Endothelial cell of umbilical vein (primary cell): ENCODE data around the gene MRPL44. TPM values are rescaled to one million over a fixed set of nuclear protein-coding genes. Genes with fewer than 3 reads are reported as not detected.

Experiments used
- BruUV-seq: library from RNA; stranded (reverse); fragments of 400-500 nt; replicated peaks from 2 replicates; lab custom pipeline; 2021; lab: Mats Ljungman, UMichigan
- CTCF ChIA-PET: fragments of 300-600, 350-600 bp; sonication (Branson Sonifier 250); formaldehyde crosslinking; loops from one replicate; lab custom pipeline; 2021; ENCODE audit warnings: antibody characterized with exemption, inconsistent platforms; lab: Charles Lee
- POLR2A ChIA-PET: fragments of 300-600, 350-600 bp; sonication (Branson Sonifier 250); formaldehyde crosslinking; loops from one replicate; lab custom pipeline; 2021; ENCODE audit warnings: antibody characterized with exemption, inconsistent platforms; lab: Charles Lee
- DNase-seq: peaks from one replicate; pipeline ENCODE4 v3.0.0-alpha.2; 2011; ENCODE audit warnings: low read depth, low spot score
- FAIRE-seq: peaks from 2 replicates; lab custom pipeline; 2011; peaks lifted over from hg19 to GRCh38; lab: Jason Lieb, UNC
- H2AFZ ChIP-seq: 2 replicates; pipeline ENCODE4 v1.6.0; 2012; ENCODE audit warnings: low read depth, low read length, control low read depth, inconsistent platforms
- H3K27ac ChIP-seq: 2 replicates; pipeline ENCODE4 v1.5.1; 2011; ENCODE audit warnings: low read depth, mild to moderate bottlenecking, control low read depth, low read length, moderate library complexity; ENCODE audit not compliant: insufficient read depth
- H3K27me3 ChIP-seq, 2 experiments: 2 replicates each; pipeline versions ENCODE4 v1.6.0 to v1.6.1; 2011; ENCODE audit warnings: low read length in 2 of 2, mixed read lengths in 1 of 2; ENCODE audit not compliant: control insufficient read depth in 2 of 2, insufficient read depth in 2 of 2
- H3K36me3 ChIP-seq, 2 experiments: 2 replicates in 1 of 2; 3 replicates in 1 of 2; pipeline ENCODE4 v1.5.1; 2011; ENCODE audit warnings: low read length in 2 of 2, mild to moderate bottlenecking in 1 of 2, moderate library complexity in 1 of 2; ENCODE audit not compliant: control insufficient read depth in 2 of 2, insufficient read depth in 2 of 2; ENCODE audit errors: extremely low read depth in 1 of 2
- H3K4me1 ChIP-seq: 3 replicates; pipeline ENCODE4 v1.5.1; 2011; ENCODE audit warnings: mild to moderate bottlenecking, low read length; ENCODE audit not compliant: control insufficient read depth, insufficient read depth; ENCODE audit errors: extremely low read depth
- H3K4me2 ChIP-seq: 2 replicates; pipeline ENCODE4 v1.6.1; 2011; ENCODE audit warnings: low read length, control low read depth, mixed read lengths; ENCODE audit not compliant: insufficient read depth
- H3K4me3 ChIP-seq, 3 experiments: fragments of 200-600 bp in 1 of 3; sonication (generic), shearing (Covaris generic) in 1 of 3; replicated peaks in 1 of 3; 2 replicates each; pipeline ENCODE4 v1.5.1; 2011 to 2016; ENCODE audit warnings: control low read depth in 3 of 3, low read length in 3 of 3, mild to moderate bottlenecking in 2 of 3, inconsistent platforms in 1 of 3, low read depth in 1 of 3, moderate library complexity in 1 of 3; ENCODE audit not compliant: insufficient read depth in 1 of 3
- H3K79me2 ChIP-seq: 2 replicates; pipeline ENCODE4 v1.6.0; 2012; ENCODE audit warnings: low read length, inconsistent platforms; ENCODE audit not compliant: control insufficient read depth, insufficient read depth
- H3K9ac ChIP-seq: replicated peaks from 2 replicates; pipeline ENCODE3; 2011; ENCODE audit warnings: low read length, control low read depth; ENCODE audit not compliant: insufficient read depth; ENCODE audit errors: extremely low read depth
- H3K9me1 ChIP-seq: replicated peaks from 3 replicates; pipeline ENCODE4 v1.6.0; 2011; ENCODE audit warnings: mild to moderate bottlenecking, low read length; ENCODE audit not compliant: control insufficient read depth, insufficient read depth; ENCODE audit errors: extremely low read depth
- H3K9me3 ChIP-seq: replicated peaks from 2 replicates; pipeline ENCODE4 v1.5.1; 2012; ENCODE audit warnings: low read length, inconsistent platforms; ENCODE audit not compliant: control insufficient read depth, insufficient read depth
- H4K20me1 ChIP-seq: replicated peaks from 2 replicates; pipeline ENCODE3; 2011; ENCODE audit warnings: mild to moderate bottlenecking, low read length; ENCODE audit not compliant: control insufficient read depth, insufficient read depth; ENCODE audit errors: extremely low read depth
- CTCF ChIP-seq, 2 donors: IDR thresholded peaks; 1 replicate in 1 of 2; 2 replicates in 1 of 2; pipeline ENCODE4 v1.5.1; 2011; ENCODE audit warnings: low read length in 2 of 2, mild to moderate bottlenecking in 2 of 2, moderate library complexity in 2 of 2, control low read depth in 1 of 2, inconsistent platforms in 1 of 2, low read depth in 1 of 2; ENCODE audit not compliant: insufficient read depth in 1 of 2; ENCODE audit errors: extremely low read depth in 1 of 2
- EZH2 ChIP-seq: IDR thresholded peaks from 2 replicates; pipeline ENCODE4 v1.6.1; 2012; ENCODE audit warnings: borderline replicate concordance, low read depth, mild to moderate bottlenecking, moderate library complexity, low read length, inconsistent platforms; ENCODE audit not compliant: severe bottlenecking
- FOS ChIP-seq: IDR thresholded peaks from 2 replicates; pipeline ENCODE4 v1.6.1; 2011; ENCODE audit warnings: mild to moderate bottlenecking, low read length, moderate library complexity, borderline replicate concordance; ENCODE audit not compliant: insufficient read depth
- GATA2 ChIP-seq: IDR thresholded peaks from 2 replicates; pipeline ENCODE4 v1.7.0; 2011; ENCODE audit warnings: low read depth, mild to moderate bottlenecking, moderate library complexity, mixed read lengths, low read length; ENCODE audit not compliant: insufficient read length, insufficient read depth
- JUN ChIP-seq: IDR thresholded peaks from 2 replicates; pipeline ENCODE4 v1.6.1; 2011; ENCODE audit warnings: borderline replicate concordance, low read depth; ENCODE audit not compliant: insufficient read length, insufficient read depth
- MAX ChIP-seq: IDR thresholded peaks from 2 replicates; pipeline ENCODE4 v1.6.1; 2011; ENCODE audit not compliant: insufficient read depth, insufficient read length
- MYC ChIP-seq: IDR thresholded peaks from one replicate; pipeline ENCODE4 v1.6.1; 2011; ENCODE audit warnings: mild to moderate bottlenecking, low read depth, low read length
- POLR2A ChIP-seq: IDR thresholded peaks from 2 replicates; pipeline ENCODE4 v1.6.1; 2012; ENCODE audit warnings: low read depth, mild to moderate bottlenecking, control low read depth, low read length
- POLR2AphosphoS5 ChIP-seq: IDR thresholded peaks from 2 replicates; pipeline ENCODE4 v1.6.1; 2012; ENCODE audit warnings: low read depth, mild to moderate bottlenecking, control low read depth, low read length, moderate library complexity; ENCODE audit not compliant: insufficient read depth
- dilution Hi-C: fragments of 300-500 bp; cut with MboI; formaldehyde crosslinking; loops from one replicate; pipeline ENCODE4 v1.15.0; 2019; ENCODE audit warnings: low sequenced_read_pairs; ENCODE audit not compliant: extremely low pct_ligation_motif_present
- intact Hi-C: fragments of 100-400 bp; cut with micrococcal nuclease; formaldehyde crosslinking; loops from one replicate; pipeline ENCODE4 v1.10.0; 2022
- polyA plus RNA-seq, 4 experiments: library from polyadenylated mRNA; depleted of rRNA in 3 of 4; stranded (reverse) in 3 of 4; unstranded in 1 of 4; fragments of >200 nt; gene quantifications; 2 replicates each; pipeline versions ENCODE4 v1.2.1 to v1.2.3, GENCODE V29; 2011 to 2012; ENCODE audit warnings: missing spikeins in 1 of 4
- total RNA-seq: library from RNA; stranded (reverse); gene quantifications from 2 replicates; pipeline ENCODE4 v1.2.3, GENCODE V29; 2021

The MRPL44 gene
- total and polyA plus RNA-seq, 2 donors (not counting 3 experiments of a cell fraction or from before 2014, with no cell fraction given), result 19.2 to 27.7 TPM

GRCh38 chr2:224014336-224014735 lies 57.1 kb downstream of the MRPL44 start:
- Histone ChIP-seq H3K9me3 (no peaks in the 10 kb centered on the region), H3K4me2 (no peak overlapping the region), H2AFZ (no peak overlapping the region), H3K4me1 (peaks cover 8% of the 10 kb centered on the region), H3K27ac (no peak overlapping the region), H3K27me3 (no peaks in the 10 kb centered on the region), H3K36me3 (no peaks in the 10 kb centered on the region), H3K9ac (no peak overlapping the region), H4K20me1 (no peaks in the 10 kb centered on the region), H3K4me3 (no peak overlapping the region), H3K79me2 (no peaks in the 10 kb centered on the region), H3K9me1 (no peaks in the 10 kb centered on the region)
- intact Hi-C loops (no loop called here), dilution Hi-C loops (loop anchor here (25.0 kb wide), 1 partner anchor 273 kb away; no protein-coding TSS in a partner anchor)
- BruUV-seq, result no TSS peak
- ChIA-PET POLR2A (no interaction called here), CTCF (no interaction called here)
- DNase-seq, result no peak
- TF ChIP-seq MAX (no peak), FOS (no peak), CTCF (IDR thresholded peaks at IDR 0.05; ENCODE audit: extremely low read depth in 1 of 2, insufficient read depth in 1 of 2, low read depth in 1 of 2, low read length in 2 of 2) (no peak), MYC (no peak), POLR2A (no peak), POLR2AphosphoS5 (no peak), JUN (no peak), EZH2 (no peak), GATA2 (no peak)
- FAIRE-seq, result no peak
